KOPT-K1 (cell line): ENCODE data around the gene SUMO3.
A peak's percentile ranks its signal among the peaks of the same experiment; 100 is the strongest.

Source experiments
- H3K27ac ChIP-seq: fragments of 200-600 bp; sonication (generic); 2 replicates; pipeline ENCODE4 v1.5.1; 2016; ENCODE audit warnings: antibody characterized with exemption, mild to moderate bottlenecking, low read depth, low read length; ENCODE audit not compliant: poor library complexity, severe bottlenecking
- H3K36me3 ChIP-seq: fragments of 200-600 bp; sonication (generic); 2 replicates; pipeline ENCODE4 v1.5.1; 2017; ENCODE audit warnings: antibody characterized with exemption, mild to moderate bottlenecking, low read length, moderate library complexity; ENCODE audit not compliant: insufficient read depth
- H3K9me3 ChIP-seq: fragments of 200-600 bp; sonication (generic); 2 replicates; pipeline ENCODE4 v1.5.1; 2017; ENCODE audit warnings: antibody characterized with exemption, low read length, mild to moderate bottlenecking; ENCODE audit not compliant: insufficient read depth, poor library complexity, severe bottlenecking

Gene SUMO3

GRCh38 chr21:44805226-44805625 lies 12.6 kb downstream of the SUMO3 start:
- H3K36me3 ChIP-seq, result peaks cover 74% of the 10 kb centered on the region
- no peaks in the 10 kb centered on the region for H3K9me3 ChIP-seq
- H3K27ac ChIP-seq, result no peak overlapping the region

GRCh38 chr21:44804762-44805161 lies 13.1 kb downstream of the SUMO3 start:
- Histone ChIP-seq H3K36me3 (peaks cover 71% of the 10 kb centered on the region), H3K9me3 (no peaks in the 10 kb centered on the region)

GRCh38 chr21:44803651-44804050 lies 14.2 kb downstream of the SUMO3 start:
- peaks cover 72% of the 10 kb centered on the region for H3K36me3 ChIP-seq
- no peaks in the 10 kb centered on the region for H3K9me3 ChIP-seq
- H3K27ac ChIP-seq, result no peak overlapping the region

More at GRCh38 chr21:44804762-44805161, 13.1 kb downstream of the SUMO3 start:
- H3K27ac ChIP-seq, result no peak overlapping the region

- Histone ChIP-seq H3K36me3 (peaks cover 74% of the 10 kb centered on the region), H3K27ac (peak overlapping the region; percentile 91), H3K9me3 (no peaks in the 10 kb centered on the region)
Measured at GRCh38 chr21:44802396-44803153, 15.3 kb downstream of the SUMO3 start.

GRCh38 chr21:44801468-44802395 lies 16.1 kb downstream of the SUMO3 start, which contains the start of gene UBE2G2:
TSS of gene UBE2G2 (minus strand) at chr21:44801820. CDS start at chr21:44801748, 72 bp downstream.
- Histone ChIP-seq H3K27ac (peak within 1 kb of the TSS; percentile 91), H3K36me3 (peaks cover 73% of the 10 kb centered on the region), H3K9me3 (no peaks in the 10 kb centered on the region)

- peaks cover 73% of the 10 kb centered on the region for H3K36me3 ChIP-seq
- H3K27ac ChIP-seq, result peak overlapping the region; percentile 91
- H3K9me3 ChIP-seq, result no peaks in the 10 kb centered on the region
Measured at GRCh38 chr21:44800971-44801467, 16.8 kb downstream of the SUMO3 start.

- peak overlapping the region; percentile 91 for H3K27ac ChIP-seq
- H3K36me3 ChIP-seq, result peaks cover 70% of the 10 kb centered on the region
- H3K9me3 ChIP-seq, result no peaks in the 10 kb centered on the region
Measured at GRCh38 chr21:44800103-44800502, 17.8 kb downstream of the SUMO3 start.

GRCh38 chr21:44799646-44800045 lies 18.2 kb downstream of the SUMO3 start:
- Histone ChIP-seq H3K36me3 (peaks cover 65% of the 10 kb centered on the region), H3K27ac (no peak overlapping the region), H3K9me3 (no peaks in the 10 kb centered on the region)

- Histone ChIP-seq H3K9me3 (no peaks in the 10 kb centered on the region), H3K36me3 (peaks cover 50% of the 10 kb centered on the region), H3K27ac (no peak overlapping the region)
Measured at GRCh38 chr21:44797775-44798174, 20.1 kb downstream of the SUMO3 start.

- H3K27ac ChIP-seq, result no peak overlapping the region
- no peaks in the 10 kb centered on the region for H3K9me3 ChIP-seq
- H3K36me3 ChIP-seq, result peaks cover 72% of the 10 kb centered on the region
Measured at GRCh38 chr21:44795342-44795741, 22.5 kb downstream of the SUMO3 start.

- H3K36me3 ChIP-seq, result peaks cover 66% of the 10 kb centered on the region
- H3K9me3 ChIP-seq, result no peaks in the 10 kb centered on the region
- H3K27ac ChIP-seq, result no peak overlapping the region
Measured at GRCh38 chr21:44793592-44794374, 24.1 kb downstream of the SUMO3 start.

- no peaks in the 10 kb centered on the region for H3K9me3 ChIP-seq
- H3K36me3 ChIP-seq, result peaks cover 58% of the 10 kb centered on the region
- no peak overlapping the region for H3K27ac ChIP-seq
Measured at GRCh38 chr21:44792702-44793591, 24.9 kb downstream of the SUMO3 start.

GRCh38 chr21:44791993-44792392 lies 25.9 kb downstream of the SUMO3 start:
- no peaks in the 10 kb centered on the region for H3K9me3 ChIP-seq
- H3K27ac ChIP-seq, result no peak overlapping the region
- peaks cover 57% of the 10 kb centered on the region for H3K36me3 ChIP-seq

- Histone ChIP-seq H3K27ac (no peak overlapping the region), H3K9me3 (no peaks in the 10 kb centered on the region), H3K36me3 (peaks cover 55% of the 10 kb centered on the region)
Measured at GRCh38 chr21:44791246-44791645, 26.6 kb downstream of the SUMO3 start.
